T-helper 9 cell (primary cell): ENCODE data around the gene SETD3.

Experiments used
- DNase-seq: peaks from one replicate; pipeline ENCODE4 v3.0.0-alpha.2; 2020

Gene SETD3

DNA sequence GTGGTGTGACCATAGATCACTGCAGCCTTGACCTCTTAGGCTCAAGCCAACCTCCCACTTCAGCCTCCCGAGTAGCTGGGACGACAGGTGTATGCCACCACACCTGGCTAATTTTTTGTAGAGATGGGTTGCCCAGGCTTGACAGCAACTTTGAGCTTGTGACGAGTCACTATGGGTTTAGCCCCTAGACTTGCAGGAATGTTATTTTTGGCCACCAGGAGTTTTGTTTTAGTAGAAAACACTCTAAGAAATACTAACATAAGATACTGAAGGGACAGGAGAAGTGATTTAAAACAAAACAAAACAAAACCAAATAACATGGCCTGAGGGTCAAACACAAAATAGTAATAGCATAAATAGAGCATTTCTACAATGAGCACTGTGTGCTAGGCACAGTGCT is 26.4 kb downstream of the SETD3 start:
- no peak for DNase-seq

DNA sequence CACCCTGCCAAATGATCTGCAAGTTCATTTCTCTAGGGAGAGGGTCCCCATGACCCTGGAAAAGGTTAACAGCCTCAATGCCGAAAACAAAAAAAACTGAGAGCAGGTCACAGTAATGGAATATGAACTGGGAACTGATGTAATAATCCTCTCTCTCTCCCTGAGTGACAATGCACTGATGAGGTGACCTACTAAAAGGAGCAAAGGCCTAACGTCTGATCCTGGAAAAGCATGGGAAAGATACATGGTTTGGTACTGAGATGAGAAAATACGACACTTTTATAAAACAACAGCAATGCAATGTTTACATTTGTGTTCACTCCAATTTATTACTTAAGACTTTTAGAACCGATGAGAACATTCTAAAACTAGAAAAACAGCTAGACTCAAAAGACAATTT is 27.7 kb downstream of the SETD3 start:
- DNase-seq, result no peak

- no peak for DNase-seq
Measured at GRCh38 chr14:99451234-99451633, 29.4 kb downstream of the SETD3 start.

DNA sequence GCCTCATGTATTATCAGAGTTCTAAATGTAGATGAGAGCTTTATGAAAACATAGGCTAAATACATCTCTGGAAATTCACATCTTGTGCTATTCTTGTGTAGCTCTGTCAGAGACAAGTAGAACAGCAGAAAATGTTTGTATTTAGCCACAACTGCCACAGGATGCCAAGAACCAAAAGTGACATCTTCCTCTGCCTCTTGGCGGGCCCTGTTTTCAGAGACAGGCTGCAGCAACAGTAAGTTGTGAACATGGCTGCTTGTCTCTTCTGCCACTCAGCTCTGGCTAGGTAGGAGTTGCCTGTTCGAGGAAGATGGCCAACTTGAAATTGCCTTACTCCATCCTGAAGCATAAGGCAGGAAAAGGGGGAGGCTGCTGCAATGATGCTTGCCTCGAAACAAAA is 30.4 kb downstream of the SETD3 start:
- DNase-seq, result no peak

DNA sequence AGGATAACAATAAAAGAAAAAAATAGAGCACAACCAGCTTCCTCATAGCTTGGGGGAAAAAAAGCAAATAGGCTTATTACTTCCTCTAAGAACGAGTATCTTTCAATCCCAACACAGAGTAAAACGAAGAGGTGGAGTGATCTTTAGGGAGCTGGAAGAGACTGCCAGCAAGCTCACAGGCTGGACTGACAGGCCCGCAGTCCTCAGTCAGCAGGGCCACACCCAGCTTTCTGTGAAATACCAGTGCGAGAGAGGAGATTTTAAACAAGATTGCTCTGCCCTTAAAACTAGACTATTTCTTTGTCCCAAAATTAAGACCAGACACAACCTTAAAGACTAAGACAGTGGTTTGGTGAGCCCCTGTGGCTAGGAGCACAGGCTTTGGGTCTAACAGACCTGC is 32.9 kb downstream of the SETD3 start:
- no peak for DNase-seq

GRCh38 chr14:99445931-99446330 is 34.7 kb downstream of the SETD3 start:
- no peak for DNase-seq

GRCh38 chr14:99441918-99442317 is 38.7 kb downstream of the SETD3 start:
- DNase-seq, result no peak

DNA sequence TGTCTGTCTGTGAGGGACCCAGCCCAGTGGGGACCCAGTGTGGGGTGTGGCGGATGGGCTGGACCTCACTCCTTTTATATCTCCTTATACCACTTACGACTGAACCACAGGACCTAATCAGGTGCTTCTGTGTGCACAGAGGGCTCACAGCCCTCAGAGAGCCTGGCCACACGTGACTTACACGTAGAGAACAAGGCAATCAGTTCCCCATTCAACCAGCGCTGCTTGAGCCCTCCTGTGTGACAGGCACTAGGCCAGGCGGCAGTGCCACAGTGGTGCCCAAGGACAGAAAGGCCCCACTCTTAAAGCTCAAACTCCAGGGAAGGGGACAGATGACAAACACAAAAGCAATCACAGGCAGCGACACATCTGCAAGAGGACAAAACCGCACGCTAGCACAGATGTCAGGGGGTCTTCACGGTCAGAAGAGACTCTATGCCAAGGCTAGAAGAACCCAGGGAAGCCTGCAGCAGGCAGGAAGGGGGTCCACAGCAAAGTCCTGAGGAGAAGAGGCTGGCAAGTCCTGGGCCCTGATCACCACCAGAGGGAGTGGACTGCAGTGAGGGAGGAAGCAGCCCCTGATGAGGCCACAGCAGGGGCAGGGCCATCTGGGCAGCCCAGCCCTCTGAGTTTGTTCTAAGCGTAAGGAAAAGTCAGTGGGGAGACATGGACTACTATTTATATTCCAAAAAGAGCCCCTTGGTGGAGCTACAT is 39.3 kb downstream of the SETD3 start:
- DNase-seq, result no peak

DNA sequence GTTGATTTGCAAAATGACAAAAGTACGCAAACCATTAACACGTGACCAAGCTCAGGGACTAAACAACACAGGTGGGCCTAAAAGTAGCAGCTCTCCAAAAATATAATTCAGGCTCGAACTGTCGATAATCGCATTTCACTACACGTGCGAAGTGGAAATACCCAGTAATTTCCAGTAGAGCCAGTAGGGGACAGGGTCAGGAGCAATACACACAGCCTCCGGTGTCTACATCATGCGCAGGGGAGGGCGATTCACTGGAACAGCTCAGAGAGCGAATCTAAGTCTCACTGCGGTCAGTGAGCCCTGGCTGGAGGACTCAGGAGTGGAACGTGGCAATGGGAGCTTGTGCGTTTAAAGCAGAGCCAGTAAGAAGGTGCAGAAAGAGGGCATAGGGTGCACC is 40.4 kb downstream of the SETD3 start:
- DNase-seq, result no peak

DNA sequence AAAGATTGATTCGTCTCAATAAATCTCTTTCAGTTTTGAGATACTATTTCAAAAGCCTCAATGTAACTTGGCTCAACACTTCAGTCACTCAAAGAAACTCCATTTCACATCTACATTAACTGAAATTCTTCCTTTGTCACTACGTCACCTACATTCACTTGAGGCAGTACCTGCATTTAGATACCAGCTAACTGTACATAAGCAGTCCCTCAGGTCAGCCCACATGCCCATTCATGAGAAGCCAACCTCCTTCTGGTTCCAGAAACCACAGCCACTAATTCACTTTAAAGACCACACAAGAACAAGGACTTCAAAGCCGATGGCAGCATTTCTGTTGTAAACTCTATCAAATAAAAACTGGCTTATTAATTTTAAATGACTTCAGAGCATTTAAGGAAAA is 43.0 kb downstream of the SETD3 start:
- DNase-seq, result no peak

DNA sequence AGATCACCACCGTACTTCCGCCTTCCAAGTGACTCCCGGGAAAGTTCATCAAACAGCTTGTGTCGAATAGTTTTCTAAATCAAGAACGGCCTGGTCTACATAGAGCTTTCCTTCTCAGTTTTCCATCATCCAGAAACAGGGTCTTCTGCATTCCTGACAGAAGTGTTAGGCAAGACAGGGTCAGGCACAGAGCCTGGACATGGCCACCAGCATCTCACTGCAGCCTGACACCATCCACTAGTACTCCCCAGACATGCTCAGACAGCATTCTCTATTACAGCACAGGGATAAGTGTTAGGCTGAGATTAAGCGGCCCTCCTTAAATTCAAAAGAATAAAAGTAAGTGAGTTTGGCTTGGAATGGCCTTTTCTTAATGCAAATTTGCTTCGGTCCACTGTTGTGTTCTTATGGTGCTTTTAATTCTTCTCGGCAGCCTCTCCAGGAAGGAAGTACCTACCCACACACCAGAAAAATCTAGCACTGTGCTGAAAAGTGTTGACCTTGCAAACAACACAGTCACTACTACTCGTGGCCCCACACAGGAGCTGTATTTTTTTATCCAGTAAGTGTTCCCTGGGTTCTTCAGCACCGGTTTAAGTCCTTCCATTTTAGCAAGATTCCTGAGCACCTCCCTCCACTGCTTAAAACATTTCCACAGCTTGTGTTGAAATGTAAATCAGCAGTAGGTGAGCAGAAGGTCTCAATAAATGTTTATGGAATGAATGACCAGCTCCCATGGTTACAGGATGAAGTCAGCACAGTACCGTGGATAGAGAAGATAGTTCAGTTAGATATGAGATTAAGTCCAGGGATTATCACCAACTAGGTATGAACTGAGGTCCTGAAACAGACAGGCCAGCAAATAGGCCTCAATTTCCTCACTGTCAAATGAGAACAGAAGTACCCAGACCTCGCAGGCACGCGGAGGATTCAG is 44.1 kb downstream of the SETD3 start:
- no peak for DNase-seq

GRCh38 chr14:99435327-99435726 is 45.3 kb downstream of the SETD3 start:
- no peak for DNase-seq

DNA sequence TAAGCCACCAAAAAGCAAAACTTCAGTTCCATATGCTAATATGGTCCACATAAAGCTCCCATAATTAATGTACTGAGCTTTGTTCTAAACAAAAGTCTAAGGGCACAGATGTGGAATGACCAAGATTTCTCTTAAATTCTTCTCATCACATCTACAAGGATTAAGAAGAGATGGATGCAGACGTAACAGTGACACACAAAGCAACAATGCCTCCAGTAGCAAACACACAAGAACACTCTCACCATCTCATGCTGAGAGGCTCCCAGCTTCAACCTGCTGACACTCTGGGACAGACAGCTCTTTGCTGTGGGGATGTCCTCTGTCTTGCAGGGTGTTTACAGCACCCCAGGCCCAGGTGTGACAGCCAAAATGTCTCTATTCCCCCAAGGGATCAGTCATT is 48.2 kb downstream of the SETD3 start:
- no peak for DNase-seq

DNA sequence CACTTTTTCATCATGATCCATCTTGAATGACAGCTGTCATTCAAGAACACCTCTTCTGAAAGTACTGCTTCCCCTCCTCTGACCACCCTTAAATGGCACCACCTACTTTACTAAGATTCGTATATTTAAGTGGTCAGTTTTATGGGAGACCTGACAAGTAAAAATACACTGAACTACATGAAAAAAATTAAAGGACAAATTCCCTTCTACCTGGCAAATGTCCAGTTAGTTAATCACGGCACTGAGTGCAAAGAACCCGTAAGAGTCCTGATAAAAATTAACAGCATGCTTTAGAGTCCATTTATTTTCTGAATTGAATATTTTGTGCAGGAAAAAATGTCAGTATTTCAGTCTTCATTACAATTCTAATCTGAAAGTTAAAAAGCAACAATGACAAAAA is 48.7 kb downstream of the SETD3 start:
- DNase-seq, result no peak

- no peak for DNase-seq
Measured at GRCh38 chr14:99430491-99430890, 50.2 kb downstream of the SETD3 start.

- DNase-seq, result no peak
Measured at GRCh38 chr14:99427632-99428300, 52.9 kb downstream of the SETD3 start.

- DNase-seq, result no peak
Measured at GRCh38 chr14:99426813-99427346, 53.8 kb downstream of the SETD3 start.

DNA sequence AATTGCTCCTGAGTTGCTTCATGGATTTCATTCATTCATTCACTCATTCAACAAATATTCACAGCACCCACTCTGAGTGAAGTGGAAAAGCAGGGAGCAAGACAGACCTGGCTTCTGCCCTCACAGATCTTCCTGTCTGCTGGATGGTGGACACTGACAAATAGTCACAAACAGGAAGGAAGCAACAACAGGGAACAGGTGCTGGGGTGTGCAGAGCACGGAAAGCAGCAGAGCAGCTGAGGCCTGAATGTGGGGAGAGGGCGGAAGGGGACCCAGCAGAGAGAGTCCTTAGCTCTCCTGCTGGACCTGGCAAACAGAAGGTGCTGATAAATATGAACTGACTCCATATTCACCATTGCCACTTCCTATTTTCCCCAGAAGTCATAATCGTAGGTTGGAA is 54.4 kb downstream of the SETD3 start:
- no peak for DNase-seq

- DNase-seq, result no peak
Measured at GRCh38 chr14:99425272-99425681, 55.4 kb downstream of the SETD3 start.

GRCh38 chr14:99424306-99424877 is 56.3 kb downstream of the SETD3 start:
- DNase-seq, result no peak

DNA sequence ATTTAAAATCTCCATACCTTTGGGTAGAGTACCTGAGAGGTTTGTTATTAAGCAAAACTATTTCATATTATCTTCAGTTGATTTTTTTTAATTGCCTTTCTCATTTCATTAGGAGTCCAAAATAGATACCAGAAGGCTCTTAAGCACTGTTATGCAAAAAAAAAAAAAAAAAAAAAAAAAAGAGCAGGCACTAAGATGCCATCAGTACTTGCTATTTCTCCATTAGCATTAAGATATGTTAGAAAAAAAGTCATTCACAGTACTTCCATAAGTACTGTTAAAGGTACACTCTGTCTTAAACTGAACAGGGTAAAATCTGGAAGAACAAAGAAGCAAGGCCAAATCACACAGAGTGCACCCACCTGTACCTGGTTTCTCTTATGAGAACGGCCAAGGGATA is 57.2 kb downstream of the SETD3 start:
- no peak for DNase-seq

- DNase-seq, result no peak
Measured at GRCh38 chr14:99422228-99423010, 58.2 kb downstream of the SETD3 start.
